GM12878 (cell line): ENCODE results near the gene TSPAN31. TPM values are rescaled to one million over a fixed set of nuclear protein-coding genes. Genes with fewer than 3 reads are reported as not detected.

Experiments
- BACH1 ChIP-seq: fragments of 450-650 bp; IDR thresholded peaks from 2 replicates; pipeline ENCODE4 v1.6.1; 2017; ENCODE audit warnings: mild to moderate bottlenecking, borderline replicate concordance
- HSF1 ChIP-seq: fragments of 150-350 bp; IDR thresholded peaks from 2 replicates; pipeline ENCODE4 v1.6.1; 2014; ENCODE audit warnings: mild to moderate bottlenecking, low read depth, low read length
- JUNB ChIP-seq: IDR thresholded peaks from 2 replicates; pipeline ENCODE4 v1.6.1; 2016; ENCODE audit warnings: antibody characterized with exemption, mild to moderate bottlenecking
- NBN ChIP-seq: fragments of 450-650 bp; IDR thresholded peaks from 2 replicates; pipeline ENCODE4 v1.6.1; 2016
- NFYA ChIP-seq: IDR thresholded peaks from 2 replicates; pipeline ENCODE4 v1.6.1; 2011; ENCODE audit warnings: low read depth, mild to moderate bottlenecking, low read length, improper control_type of control experiment, borderline replicate concordance
- PBX3 ChIP-seq: IDR thresholded peaks from 2 replicates; pipeline ENCODE4 v1.6.1; 2011; ENCODE audit warnings: mild to moderate bottlenecking, low read depth, low read length, moderate library complexity; ENCODE audit not compliant: insufficient replicate concordance
- PRDM15 ChIP-seq: fragments of 450-650 bp; formaldehyde crosslinking; IDR thresholded peaks from 2 replicates; pipeline ENCODE4 v1.4.0; 2020; ENCODE audit warnings: mild to moderate bottlenecking, moderate library complexity
- polyA plus RNA-seq, 11 experiments: library from polyadenylated mRNA; depleted of rRNA in 4 of 11; unstranded in 6 of 11; stranded (reverse) in 5 of 11; fragments of >200 nt; fragmentation: Nextera tagmentation in 4 of 11; fragmentation: Illumina TruSeq in 1 of 11; extraction: Ambion mirVana in 4 of 11; extraction: Trizol in 1 of 11; gene quantifications; 1 replicate in 1 of 11; 2 replicates in 10 of 11; pipeline versions ENCODE4 v1.2.1 to v1.2.3, GENCODE V29; 2011 to 2016; ENCODE audit warnings: inconsistent platforms in 2 of 11, missing spikeins in 2 of 11, low read depth in 1 of 11
- total RNA-seq, 4 experiments: library from RNA; depleted of rRNA in 3 of 4; stranded (reverse); fragments of >200 nt in 3 of 4; fragmentation: Illumina TruSeq in 1 of 4; extraction: Trizol in 1 of 4; gene quantifications; 2 replicates each; pipeline versions ENCODE4 v1.2.1 to v1.2.3, GENCODE V29; 2013 to 2021

Gene TSPAN31
- total and polyA plus RNA-seq, 10 of the 15 experiments (the other 5 are each of a cell fraction or from before 2014, with no cell fraction given) = 11.8 to 32.2 (median 24.7) TPM

GRCh38 chr12:57751788-57752667, 7.2 kb downstream of the TSPAN31 start, which contains the start of gene CDK4 (continued):
- no peak for TF ChIP-seq PBX3
- peak; percentile 21; the same call in 1 of the 2 replicates for TF ChIP-seq JUNB
- peak; percentile 79; the same call in 1 of the 2 replicates for TF ChIP-seq NBN
- TF ChIP-seq HSF1 = no peak
- no peak for TF ChIP-seq PRDM15 (CRISPR knock-in tag)
- TF ChIP-seq NFYA = no peak
- peak; percentile 57; the same call in 1 of the 2 replicates for TF ChIP-seq BACH1
